NCI-H2107 treated with DMSO at 0.1 percent for 48 hours (cell line): Measurements from ENCODE around the gene SRSF1.
"Not testable (repeated sequence)": the region's sequence is repeated elsewhere in the genome, so short reads cannot be mapped to it uniquely, and the experiment has no call there.

Experiments used
- DNase-seq: peaks from one replicate; lab custom pipeline; 2025; ENCODE audit not compliant: unreplicated experiment; lab: John Stamatoyannopoulos, UW

Gene SRSF1, protein sequence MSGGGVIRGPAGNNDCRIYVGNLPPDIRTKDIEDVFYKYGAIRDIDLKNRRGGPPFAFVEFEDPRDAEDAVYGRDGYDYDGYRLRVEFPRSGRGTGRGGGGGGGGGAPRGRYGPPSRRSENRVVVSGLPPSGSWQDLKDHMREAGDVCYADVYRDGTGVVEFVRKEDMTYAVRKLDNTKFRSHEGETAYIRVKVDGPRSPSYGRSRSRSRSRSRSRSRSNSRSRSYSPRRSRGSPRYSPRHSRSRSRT

DNA sequence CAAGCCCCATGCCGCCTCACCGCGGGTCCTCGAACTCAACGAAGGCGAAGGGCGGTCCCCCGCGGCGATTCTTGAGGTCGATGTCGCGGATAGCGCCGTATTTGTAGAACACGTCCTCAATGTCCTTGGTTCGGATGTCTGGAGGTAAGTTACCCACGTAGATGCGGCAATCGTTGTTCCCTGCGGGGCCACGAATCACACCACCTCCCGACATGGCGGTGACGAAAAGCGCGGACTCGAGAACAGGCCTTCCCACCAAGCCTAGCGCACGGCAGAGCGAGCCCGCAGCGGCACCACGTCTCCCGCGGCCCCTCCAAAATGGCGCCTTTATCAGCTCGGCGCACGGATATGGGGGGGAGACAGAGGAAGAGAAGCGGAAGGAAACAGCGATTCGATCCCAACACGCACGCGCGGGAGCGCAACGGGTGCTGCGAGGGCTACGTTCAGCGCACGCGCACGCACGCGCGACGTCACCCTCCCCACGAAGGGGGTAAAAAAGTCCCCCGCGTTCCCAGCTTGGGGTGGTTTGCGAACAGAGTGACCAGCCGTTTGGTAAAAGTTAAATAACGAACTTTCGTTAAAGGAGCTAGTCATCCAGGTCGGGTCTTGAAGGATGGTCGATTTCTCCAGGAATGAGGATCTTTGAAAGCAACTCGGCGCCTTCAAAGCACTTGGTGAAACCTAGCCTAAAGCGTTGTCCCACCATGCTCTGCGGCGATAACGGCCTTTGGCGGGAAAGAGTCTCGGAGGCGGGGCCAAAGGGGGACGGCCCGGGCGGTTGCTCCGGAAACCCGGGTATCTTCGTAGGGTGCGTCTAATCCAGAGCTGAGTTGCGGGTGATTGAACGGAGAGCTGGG lies at the start of gene SRSF1:
TSS of gene SRSF1 (minus strand) at position 323 of the 857 bp plus-strand sequence. CDS start at position 214, 109 bp downstream.
- peak; percentile 97 for DNase-seq

DNA sequence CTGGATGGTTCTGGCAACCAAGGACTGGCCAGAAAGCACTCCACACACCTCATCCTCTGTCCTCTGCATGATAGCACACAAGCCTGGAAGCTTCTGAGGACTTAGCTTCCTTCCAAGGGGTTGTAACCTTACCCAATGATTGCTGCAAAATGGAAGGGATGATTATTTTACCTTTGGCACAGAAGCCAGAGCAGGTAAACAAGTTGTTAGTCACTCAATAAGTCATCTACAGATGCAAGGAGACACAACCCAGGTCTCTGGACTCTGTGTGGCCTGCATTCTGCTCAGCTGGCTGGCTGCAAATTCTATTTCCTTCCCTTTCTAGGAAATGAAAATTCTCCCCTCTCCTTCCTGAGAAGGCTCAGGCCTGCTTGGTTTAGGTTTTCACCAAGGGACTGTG lies 49.4 kb upstream of the SRSF1 start:
- no peak for DNase-seq

DNA sequence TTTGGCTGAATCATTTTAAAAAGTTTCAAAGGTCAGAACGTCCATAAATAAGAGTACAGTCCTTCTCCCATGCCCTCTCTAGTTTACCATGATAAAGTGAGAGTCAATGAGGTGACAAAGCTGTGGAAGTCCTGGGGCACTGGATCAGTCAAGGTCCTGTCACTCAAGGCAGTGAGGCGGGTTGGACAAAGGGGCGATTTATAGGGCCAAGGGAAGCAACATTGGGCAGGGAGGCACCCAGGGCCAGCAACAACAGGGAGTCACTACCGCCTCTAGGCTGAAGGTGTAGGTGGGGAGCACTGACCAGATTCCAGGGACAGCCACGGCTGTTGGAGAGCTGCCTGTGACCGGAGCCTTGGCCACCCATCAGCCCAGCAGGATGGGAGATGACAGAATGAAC lies 47.6 kb upstream of the SRSF1 start:
- no peak for DNase-seq

DNA sequence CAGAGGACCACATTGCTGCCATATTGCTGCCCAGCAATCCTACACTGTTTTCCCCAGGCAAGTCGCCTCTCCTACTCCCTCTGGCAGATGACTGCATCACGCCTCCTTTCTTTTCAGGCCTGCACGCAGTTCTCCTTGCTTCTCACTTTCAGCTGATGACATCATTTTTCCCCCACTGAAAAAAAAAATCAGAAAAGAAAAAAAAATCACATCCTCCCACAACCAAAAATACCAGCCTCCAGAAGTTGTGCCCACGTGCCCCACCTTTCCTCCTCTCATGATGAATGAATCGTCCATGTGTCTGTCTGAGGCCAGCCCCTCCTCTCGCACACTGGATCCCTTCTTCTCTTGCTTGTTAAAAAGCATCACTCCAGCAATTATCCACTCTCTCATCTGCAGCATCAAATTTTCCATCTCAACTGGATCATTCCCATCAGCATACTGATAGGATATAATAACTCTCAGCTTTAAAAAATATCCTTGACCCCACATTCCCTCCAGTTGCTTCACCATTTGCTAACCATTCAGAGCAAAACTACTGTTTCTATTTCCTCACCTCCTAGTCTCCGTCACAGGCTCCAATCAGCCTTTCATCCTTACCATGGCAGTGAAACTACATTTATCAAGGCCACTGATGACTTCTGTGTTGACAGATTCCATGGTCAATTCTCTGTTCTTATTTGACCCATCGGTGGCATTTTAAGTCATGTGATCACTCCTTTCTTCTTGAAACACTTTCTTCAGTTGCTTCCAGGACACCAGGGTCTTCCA lies 46.1 kb upstream of the SRSF1 start:
- no peak for DNase-seq

DNA sequence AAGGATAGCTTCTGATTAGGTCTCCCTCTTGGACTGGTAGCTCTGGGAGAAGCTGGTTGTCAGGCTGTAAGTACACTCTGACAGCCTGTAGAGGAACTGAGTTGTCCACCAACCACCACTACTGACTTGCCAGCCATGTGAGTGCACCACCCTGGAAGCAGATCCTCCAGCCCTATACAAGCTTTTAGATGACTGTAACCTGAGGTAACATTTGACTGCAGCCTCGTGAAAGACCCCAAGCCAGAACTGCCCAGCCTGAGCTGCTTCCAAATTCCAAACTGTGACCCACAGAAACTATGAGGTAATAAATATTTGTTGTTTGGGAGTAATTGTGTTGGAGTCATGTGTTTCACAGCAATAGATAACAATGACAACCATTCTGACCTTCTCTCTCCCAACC lies 45.4 kb upstream of the SRSF1 start:
- DNase-seq, result no peak

DNA sequence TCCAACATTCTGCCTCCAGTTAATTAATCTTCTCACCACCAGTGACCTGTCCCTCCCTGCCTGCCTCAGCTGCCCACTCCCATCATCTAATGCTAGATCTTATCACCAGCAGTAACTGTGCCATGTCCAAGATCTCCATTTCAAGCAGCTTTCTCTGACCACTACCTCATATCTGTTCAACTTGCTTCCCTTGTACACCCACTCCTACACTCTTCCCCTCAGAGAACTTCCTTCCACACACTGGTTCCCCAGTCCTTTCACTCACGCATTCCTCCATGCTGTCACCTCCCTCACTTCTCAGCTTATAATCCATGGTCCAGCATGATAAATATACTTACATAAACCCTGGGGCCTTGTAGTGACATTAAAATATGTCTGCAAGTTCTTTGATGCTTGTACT lies 44.4 kb upstream of the SRSF1 start:
- no peak for DNase-seq

DNA sequence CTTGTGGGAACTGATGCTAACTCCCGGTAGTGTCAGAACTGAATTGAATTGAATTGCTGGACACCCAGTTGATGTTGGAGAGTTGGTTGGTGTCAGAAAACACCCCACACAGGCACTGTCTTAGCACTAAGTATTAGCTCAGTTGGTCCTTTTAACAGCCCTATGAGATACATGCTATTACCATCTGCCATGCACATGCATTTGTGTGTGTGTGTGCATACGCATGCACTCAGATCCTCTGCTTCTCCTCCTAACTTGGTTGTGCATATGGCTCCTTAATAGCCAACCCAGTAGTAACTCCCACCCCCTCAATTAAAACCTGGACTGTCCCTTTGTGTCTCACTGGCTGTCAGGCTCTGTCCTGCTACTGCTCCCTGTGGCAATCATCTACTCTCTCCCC lies 43.9 kb upstream of the SRSF1 start:
- no peak for DNase-seq

DNA sequence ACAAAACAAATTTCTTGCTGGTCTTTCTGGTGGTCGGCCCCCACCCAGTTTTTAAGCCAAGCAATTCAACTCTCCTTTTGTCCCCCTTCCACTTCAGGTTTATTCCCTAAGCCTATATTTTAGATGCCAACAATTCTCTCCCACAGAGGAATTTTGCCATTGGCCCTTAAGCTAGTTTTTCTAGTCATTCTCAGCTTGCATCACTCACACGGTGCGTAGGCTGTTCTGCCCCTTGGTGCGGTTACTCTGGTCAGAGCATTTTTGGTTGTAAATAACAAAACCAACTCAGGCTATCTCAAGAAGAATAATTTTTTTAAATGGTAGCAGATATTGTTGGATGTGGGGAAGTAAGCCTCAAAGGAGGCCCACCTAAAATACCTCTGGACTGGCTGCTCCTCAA lies 42.5 kb upstream of the SRSF1 start:
- DNase-seq, result no peak

DNA sequence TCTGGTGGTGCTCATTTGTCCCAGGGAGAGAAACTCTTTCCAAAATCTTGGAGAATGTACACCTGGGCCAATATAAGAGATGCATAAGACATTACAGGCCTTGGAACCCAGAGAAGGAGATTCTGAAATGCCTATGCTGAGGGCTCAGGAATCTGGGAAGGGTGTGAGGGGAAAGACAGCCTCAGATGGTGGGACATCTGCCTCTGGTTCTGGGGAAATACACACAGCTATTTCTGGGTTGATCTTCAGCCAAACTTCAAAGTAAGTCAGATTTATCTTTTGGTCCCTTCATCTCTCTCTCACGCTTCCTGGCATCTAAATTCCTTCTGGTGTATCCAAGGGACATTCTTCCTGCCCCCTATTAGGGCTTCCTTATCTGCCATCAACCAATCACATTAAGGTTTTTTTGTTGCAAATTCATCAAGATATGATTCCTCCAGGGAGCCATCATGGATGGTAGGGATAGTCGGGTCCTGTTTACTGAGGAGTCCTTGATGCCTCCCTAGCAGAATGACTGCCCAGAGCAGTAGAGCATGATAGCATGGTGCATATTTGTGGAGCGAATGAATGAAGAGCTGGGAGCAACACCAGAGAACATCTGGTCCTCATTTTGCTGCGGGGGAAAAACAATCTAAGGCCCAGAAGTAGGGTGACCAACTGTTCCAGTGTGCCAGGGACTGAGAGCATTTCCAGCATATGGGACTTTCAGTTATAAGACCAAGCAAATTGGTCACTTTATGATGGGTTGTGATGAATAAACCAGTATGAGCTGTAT lies 40.5 kb upstream of the SRSF1 start:
- no peak for DNase-seq

DNA sequence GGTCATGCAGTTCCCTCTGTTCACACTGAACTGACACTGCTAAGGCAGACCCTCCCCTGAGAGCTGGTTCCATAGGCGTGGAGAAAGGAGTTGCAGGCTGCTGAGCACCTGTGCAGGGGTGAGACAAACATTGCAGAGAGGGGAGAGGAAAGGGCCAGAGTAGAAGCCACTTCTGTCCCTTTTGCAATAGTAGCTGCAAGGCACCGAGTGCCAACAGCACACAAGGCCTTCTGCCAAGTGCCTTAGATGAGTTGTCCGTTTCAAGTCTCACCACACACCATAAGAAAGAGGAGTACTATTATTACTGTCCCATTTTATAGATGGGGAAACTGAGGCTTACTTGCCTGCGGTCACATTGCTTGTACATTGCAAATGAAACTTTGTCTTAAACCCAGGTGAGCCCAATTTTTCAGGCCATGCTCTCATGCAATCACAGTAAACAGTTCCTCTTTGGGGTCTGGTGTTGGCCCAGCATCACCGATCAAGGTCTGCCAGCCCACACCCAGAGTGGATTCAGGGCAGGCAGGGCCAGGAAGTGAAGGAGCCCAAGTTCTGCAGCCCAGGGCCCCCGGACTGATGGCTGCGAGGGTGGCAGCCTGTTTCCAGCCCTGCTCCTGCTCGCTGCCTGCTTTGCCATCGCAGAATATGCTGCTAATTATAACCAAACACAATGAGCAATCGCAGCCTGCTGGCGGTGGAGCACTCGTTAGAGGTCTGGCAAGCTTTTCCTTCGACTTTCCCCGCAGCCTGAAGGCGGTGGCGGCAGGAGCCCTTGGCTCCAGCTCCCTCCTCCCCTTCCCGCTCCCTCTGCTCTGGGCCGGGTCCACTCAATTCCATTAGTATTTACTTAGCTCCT lies 39.4 kb upstream of the SRSF1 start:
- DNase-seq, result no peak

DNA sequence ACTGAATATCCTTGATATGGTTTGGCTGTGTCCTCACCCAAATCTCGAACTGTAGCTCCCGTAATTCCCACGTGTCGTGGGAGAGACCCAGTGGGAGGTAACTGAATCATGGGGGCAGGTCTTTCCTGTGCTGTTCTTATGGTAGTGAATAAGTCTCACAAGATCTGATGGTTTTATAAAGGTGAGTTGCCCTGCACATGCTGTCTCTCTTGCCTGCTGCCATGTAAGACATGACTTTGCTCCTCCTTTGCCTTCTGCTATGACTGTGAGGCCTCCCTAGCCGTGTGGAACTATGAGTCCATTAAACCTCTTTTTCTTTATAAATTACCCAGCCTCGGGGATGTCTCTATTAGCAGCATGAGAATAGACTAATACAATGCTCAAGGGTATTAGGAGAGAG lies 37.2 kb upstream of the SRSF1 start:
- DNase-seq, result not testable (repeated sequence)

DNA sequence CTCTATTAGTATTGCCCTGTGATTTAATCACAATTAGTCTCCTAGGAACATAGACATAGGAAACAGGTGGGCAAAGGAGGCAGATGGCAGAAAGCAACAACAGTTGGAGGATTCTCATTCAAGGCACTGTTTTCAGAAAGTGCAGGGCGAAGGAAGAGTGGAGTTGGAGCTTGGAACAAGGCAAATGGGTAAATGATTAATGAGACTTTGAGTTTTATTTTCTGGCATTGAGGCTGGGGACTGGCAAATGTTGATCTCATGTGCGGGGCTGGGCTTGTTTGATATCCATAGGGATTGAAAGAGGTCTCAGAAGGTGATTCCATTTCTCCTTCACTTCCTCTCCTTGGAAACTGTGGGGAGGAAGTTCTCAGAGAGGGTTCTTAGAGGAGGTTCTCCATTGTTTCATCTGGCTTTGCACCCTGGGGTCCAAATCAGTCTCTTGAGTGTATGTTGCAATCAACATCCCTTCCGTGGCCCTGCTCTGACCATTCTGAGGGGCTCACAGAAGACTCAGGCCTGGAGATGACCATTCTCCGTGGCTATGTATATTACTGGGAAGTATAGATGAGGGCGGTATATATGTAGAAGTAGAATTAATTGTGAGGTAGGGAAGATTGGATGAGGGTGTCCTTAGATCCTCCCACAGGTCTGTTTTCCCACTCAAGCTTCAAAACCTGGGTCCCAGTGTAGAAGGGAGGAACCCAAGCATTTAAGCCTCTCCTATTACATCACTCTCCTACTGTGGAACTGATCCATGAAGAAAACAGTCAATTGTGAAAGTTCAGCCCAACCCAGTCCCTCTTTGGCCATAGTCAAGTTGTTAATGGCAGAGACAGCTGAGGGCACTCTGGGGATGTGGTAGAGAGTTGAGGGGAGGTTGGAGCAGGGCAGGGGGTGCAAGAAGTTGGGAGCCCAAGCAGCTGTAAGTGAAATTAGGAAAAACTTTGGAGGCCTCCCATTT lies 36.5 kb upstream of the SRSF1 start:
- DNase-seq, result no peak

DNA sequence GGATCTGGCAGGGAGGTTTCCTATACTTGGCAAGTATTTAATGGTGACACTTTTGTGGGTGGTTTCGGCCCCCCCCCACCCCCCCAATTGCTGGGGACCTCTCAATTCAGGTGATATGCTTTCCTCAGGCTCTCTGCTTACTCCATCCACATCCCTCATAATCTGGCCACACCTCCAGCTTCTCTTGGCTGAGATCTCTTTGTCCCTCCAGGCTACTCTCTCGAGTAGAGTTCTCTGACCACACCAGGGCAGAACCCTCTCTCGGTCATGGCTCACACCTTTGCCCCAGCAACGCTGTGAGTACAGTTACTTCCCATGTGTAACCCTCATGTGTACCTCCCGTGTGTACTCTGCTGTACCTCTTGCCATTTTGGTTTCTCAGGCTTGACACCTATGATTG lies 34.1 kb upstream of the SRSF1 start:
- DNase-seq, result no peak

DNA sequence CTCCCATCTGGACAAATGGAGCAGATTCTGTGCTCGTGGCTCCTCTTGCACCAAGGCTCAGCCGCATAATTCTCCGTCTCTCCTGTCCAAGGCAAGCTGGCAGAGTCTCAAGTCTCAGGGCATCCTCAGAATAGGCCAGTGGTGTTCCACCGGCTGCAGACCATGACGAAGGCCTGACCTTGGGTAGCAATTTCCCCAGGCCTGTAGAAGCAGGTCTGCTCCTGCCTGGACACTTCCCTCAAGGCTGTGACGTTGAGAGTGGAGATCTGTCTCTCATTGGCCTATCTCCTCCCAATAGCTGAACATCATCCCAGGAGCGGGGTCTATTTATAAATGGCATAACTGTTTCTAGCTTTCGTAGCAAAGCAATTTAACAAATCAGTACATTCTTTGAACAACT lies 33.3 kb upstream of the SRSF1 start:
- no peak for DNase-seq

DNA sequence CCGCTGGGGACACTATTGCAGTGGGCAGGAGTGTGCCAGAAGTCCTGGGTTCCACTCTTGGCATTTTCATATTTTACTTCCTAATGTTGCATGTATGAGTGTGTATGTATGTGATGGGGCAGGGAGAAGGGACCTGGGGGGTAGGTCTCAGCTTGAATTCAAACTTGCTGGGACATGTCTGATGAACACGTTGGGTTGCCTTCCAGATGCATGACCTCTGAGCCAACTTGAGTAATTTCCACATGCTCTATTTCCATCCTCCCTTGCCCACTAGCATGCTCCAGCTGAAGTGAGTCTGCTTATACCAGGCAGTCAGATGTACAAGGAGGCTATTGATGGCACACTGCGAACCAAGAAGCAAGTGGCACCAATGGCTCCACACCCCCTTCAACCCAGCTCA lies 32.9 kb upstream of the SRSF1 start:
- no peak for DNase-seq

DNA sequence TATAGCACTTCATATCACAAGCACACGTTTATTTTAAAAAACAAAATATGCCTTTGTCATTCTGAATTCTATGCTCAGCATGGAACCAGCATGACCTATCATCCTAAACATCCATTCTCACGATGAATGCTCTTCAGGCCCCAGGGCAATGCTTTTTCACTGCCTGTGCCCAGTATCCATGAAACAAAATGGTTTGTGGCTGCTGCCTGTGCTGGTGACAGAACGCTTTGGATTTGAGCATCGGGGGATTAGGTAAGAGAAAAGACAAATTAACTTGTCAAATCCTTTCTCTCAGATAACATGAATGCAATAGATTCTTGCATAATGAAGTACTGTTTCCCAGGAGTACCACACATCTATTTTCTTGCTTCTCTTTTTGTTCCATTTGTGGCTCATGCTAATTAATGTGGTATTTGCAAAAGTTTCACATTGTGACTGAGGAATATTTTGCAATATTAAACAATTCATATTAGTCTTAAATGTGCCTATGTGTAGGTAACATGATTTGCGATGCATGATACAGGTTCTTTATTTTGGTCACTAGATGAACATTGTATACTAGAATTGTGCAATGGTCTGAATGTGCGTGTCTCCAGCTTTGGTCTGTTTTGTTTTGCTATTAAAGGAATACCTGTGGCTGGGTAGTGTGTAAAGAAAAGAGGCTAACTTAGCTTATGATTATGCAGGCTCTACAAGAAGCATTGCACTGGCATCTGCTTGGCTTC lies 25.8 kb upstream of the SRSF1 start:
- no peak for DNase-seq

DNA sequence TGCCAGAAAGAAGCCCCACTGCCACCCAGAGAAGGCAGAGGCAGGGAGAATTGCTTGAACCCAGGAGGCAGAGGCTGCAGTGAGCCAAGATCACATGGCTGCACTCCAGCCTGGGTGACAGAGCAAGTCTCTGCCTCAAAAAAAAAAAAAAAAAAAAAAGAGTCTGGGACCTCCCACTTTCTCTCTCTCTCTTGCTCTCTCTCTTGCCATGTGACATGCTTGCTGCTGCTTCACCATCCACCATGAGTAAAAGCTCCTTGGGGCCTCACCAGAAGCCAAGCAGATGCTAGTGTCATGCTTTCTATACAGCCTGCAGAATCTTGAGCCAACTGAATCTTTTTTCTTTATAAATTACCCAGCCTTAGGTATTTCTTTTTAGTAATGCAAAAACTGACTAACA lies 21.5 kb upstream of the SRSF1 start:
- no peak for DNase-seq

DNA sequence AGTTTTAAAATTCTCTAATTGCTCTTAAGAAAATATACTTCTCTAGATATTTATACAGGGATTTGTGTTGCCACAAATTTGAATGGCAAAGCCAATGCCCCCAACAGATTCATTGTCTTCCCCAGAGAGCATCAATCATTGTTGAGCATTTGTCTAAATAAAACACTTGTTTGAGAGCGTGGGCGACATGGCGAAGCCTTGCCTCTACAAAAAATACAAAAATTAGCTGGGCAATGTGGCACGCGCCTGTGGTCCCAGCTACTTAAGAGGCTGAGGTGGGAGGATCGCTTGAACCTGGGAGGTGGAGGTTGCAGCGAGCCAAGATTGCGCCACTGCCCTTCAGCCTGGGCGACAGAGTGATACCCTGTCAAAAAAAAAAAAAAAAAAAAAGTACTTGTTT lies 13.4 kb upstream of the SRSF1 start:
- no peak for DNase-seq
